Stimulated activated CD4-positive, alpha-beta T cell treated with anti-CD3 and anti-CD28 coated beads, Interleukin-15, amount 100 ng/mL, for 24 hours (primary cell): ENCODE results near the gene PRKCZ.

Source experiments
- DNase-seq: peaks from one replicate; pipeline ENCODE4 v3.0.0-alpha.2; 2020

Gene PRKCZ

DNA sequence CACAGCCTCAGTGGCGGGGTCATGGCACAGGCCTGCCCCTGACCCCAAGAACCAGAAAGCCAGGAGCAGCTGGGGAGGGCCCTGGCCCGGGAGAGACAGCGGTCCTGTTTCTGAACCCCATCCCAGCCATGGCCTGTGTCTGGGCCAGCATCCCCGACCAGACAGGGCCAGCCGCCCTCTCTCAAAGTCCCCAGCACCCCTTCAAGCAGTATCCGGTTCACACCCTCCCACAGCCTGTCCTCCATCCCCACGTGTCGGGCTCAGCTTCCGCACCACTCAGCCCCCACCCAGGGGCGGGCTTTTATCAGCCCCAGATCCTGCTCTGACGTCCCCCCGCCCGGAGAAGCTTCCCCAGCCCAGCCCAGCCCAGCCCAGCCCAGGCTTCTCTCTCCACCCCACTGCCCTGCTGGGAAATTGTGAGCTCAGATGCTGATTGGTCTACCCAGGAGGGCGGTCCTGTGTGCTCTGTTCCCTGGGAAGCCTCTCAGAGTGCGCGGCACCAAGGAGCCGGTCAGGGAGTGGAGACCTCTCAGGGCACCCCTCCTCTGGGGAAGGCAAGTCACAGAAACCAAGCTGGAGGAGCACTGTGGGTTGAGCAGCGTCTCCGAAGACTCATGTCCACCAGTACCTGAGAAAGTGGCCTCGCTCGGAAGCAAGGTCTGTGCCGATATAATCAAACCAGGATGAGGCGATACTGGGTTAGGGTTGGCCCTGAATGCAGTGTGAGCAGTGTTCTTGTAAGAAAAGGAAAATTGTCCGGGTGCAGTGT lies 149.0 kb downstream of the PRKCZ start:
- DNase-seq = peak; percentile 94

DNA sequence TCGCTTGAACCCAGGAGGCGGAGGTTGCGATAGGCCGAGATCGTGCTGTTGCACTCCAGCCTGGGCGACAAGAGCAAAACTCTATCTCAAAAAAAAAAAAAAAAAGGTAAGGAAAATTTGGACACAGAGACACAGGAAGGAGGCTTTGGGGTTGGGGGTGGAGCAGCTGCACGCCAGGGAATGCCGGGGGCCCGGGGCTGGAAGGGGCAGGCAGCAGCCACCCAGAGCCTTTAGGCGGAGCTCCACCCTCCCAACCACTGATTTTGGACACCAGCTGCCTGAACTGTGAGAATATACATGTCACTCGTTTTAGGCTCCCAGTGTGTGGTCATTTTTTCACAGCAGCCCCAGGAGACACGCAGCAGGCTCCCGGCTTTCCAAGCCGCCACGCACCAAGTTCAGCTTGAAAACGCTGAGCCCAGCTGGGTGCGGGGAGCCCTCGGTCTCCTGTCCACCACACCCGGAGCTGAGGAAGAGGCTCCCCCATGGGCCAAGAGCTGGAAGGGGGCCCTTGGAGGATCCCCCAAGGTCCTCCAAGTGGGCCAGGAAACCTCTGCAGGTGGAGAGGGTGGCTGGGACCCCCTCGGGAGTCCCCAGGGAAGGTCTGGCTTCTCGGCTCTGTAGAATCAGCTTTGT lies 150.2 kb downstream of the PRKCZ start:
- no peak for DNase-seq

DNA sequence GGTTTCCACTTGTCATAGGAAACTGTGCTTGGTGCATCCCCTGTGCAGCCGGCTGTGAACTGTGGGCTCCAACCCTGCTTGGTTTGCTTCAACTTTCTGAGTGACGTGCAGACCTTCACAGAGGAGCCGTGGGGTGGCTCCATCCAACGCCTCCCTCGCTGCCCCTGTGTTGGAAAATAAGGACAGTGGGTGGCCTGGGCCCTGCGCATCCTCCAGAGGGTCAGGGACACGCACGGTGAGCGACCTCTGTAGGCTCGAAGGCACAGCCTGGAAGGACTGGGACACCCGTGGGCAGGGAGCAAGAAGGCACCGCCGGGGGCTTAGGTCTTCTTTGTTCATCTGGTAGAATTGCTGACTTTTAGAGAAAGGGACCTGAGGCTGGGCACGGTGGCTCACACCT lies 150.9 kb downstream of the PRKCZ start:
- DNase-seq = no peak

DNA sequence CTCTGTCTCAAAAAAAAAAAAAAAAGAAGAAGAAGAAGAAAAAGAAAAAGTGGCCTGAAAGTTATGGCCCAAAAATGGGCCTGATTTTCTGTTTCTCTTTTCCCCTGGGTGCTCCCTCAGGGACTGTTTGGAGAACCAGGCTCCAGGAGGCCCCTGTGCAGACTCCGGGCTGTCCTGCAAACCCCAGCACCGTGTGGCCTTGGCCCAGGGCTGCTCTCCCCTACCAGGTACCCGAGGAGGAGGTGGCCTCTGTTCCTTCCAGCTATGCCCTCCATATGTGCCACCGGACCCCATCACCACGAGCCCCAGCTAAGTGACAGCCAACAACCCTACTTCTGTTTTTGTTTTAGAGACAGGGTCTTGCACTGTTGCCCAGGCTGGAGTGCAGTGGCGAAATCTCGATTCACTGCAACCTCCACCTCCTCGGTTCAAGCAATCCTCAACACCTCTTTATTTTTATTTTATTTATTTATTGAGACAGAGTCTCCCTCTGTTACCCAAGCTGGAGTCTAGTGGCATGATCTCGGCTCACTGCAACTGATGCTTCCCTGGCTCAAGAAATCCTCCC lies 151.9 kb downstream of the PRKCZ start:
- no peak for DNase-seq

DNA sequence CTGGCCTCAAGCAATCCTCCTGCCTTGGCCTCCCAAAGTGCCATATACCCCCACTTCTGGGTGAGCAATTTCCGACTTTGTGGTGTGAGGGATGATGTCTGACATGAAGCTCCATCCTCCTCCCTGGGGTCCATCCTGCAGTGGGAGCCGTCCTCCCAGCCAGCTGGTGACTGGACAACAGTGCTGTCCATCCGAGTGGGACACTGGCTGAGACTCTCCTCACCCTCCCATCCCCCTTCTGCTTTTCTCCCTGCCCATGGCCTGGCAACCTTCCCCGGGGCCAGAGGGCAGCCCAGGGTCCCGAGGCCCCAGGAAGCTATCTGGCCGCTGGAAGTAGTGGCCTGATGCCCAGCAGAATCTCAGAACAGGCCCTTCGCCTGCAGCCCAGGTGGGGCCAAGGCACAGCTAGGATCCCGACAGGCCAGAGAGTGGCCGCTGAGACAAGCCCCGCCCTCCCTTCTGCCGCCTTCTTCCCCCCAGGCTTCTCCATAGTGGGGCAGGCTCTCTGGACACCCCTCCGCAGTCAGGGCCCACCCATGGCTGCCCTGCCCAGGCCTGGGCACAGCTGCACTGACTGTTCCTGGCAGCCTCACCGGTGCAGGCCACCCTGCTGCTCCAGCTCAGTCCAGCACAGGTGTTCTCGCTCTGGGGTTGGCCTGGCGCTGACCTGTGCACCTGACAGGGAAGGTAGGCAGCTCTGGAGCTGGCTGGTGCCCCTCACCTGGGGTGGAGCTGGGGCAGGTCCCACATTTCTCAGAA lies 152.8 kb downstream of the PRKCZ start:
- no peak for DNase-seq

DNA sequence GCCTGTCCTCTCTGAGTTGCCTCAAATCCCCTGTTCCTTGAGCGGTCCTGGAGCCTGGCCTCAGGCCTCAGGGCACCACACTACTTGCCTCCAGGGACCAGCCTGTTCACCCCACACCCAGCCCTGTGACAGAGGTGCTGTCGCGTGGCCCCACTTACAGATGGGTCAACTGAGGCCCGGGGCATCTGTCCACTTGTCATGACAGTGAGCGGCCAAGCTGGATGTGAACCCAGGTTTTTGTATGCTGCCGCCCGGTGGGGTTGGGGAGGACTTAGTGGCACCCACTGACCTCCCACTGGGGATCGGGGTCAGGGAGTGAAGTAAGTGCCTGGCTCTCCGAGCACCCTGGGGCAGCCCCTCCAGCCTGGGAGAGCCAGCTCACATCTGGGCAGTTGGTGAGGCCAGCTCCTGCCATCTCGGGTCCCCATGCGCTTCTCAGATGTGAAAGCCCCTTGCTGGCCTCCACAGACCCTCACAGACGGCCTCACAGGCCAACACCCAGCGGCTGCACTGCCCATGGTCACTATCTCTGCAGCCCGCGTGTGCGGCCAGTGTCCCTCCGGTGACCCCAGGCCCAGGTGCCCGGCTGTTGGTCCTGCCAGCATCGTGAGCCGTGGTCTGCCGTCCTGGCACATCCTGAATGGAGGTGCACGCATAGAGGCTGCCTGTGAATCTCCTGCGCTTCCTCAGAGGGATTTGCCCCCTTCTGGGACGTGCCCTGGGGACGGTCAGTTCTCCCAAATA lies 153.6 kb downstream of the PRKCZ start:
- no peak for DNase-seq

DNA sequence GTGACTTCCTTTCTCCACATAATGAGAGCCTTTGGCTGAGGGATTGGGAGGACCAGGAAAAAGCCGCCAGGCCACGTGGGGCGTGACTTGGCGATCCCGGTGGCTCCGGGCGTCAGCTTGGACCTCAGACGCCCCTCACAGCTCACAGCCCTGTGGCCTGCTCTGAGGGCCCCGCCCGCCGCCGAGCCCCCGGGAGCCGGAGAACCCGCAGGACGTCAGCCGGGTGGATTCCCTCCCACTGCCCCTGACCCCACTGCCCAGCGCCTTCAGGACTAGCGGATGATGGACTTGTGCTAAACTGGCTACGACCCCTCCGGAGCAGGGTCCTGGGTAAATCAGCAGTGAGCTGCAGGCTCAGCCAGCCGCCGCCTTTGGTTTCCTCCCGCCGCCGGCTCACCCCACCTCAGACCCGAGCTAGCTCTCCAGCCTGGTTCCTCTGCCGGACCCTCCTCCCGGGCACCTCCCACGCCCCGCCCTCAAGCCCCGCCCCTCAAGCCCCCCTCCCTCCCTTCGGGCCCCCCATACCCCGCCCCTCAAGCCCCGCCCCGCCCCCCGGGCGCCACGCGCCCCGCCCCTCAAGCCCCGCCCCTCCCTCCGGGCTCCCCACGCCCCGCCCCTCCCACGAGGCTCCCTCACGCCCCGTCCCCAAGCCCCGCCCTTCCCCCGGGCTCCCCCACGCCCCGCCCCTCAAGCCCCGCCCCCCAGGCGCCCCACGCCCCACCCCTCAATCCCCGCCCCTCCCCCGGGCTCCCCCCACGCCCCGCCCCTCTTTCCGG lies 154.4 kb downstream of the PRKCZ start:
- DNase-seq = no peak

DNA sequence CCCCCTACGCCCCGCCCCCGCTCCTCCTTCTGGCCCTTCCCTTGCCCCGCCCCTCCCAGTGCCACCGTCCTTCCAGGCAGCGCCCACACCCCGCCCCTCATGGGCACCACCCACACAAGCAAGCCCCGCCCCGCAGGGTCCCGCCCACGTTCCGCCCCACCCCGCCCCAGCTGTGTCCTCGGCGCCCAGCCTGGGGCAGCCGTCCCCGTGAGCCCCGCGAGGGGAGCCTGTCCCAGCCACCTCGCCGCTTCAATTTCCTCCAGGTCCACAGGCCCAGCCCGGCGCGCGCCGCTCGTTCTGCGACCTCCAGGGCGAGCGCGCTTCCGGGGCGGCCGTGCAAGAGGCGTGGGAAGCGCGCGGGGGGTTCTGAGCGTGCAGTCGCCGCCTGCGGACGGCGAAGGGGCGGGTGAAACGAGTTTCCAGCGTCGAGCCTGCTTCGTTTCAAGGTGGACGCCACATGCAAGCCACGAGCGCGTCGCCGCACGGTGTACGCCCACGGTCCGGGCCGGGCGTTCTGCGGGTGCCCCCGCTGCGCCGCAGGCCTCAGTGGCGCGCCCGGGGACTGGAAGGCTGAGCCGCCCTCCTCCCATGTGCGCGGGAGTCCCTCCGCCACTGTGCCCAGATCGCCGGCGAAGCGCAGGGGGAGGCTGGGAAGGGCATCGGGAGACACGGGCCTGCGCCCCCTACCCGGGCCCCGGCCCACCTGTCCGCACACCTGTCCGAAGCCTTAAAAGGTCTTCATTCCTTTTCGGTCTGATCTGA lies 155.2 kb downstream of the PRKCZ start:
- DNase-seq = peak; percentile 94

DNA sequence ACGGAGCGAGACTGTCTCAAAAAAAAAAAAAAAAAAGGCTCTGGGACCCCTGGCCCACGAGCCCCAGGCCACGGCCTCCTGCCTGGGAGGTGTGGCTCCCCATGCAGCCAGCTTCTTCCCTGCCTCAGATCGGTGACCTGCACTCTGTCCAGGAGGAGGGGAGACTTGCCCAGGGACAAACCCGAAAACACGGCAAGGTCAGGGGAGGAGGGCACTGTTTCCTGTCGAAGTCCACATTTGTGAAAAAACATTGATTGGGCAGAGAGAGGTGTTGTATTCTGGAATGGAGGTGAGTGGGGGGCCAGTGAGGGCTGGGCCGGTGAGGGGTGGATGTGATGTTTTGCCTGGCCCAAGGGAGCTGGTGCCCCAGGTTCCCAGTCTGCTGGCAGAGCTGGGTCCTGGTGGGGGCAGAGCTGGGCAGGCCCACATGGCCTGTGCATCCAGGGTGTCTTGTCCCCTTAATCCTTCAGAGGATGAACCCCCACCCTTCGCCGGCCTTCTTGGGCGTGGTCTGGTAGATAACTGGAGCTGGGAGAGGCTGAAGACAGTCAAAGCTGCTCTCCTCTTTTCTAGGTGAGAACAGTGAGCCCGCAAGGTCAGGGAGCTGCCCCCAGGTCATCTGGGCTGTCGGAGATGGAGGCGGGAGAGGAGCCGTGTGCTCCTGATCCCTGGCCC lies 156.7 kb downstream of the PRKCZ start:
- DNase-seq = no peak

DNA sequence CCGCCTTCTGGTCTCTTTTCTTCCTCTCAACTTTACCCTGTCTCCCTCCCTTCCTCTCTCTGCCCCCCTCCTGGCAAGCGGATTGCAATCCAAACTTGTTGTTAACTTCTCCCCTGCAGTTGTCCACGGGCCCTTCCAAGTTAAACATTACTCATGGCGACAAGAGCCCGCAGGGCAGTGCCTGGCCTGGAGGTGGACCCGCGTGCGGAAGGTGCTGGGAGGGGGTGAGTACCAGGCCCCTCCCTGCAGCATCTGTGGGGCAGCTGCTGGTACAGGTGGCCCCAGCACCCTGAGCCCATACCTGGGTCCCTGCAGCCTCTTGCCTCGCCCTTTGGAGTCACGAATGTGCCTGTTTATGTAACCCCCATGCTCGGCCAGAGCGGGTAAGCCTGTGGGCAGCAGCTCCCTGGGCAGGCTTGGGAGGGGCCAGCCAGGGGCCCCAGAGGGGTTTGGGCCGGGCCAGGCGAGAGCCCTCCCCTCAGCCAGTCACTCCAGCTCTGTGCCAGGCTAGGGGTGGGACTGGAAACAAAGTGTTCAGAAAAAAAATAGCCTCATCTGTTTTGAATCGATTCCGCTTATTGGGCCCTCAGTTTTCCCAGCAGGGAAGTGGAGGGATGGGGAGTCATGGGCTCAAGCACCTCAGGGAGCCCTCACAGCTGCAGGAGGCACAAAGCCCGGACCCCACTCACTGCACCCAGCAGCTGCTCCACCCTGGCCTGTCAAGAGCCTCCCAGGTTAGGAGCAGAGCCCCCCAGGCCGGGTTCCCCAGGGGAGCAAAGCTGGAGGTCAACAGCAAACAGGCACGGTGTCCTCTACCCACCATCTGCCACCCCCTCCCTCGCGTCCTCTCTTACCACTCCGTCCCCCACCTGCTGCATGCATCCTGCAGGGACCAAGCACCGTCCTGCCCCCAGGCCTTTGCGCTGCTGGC lies 158.4 kb downstream of the PRKCZ start:
- no peak for DNase-seq

DNA sequence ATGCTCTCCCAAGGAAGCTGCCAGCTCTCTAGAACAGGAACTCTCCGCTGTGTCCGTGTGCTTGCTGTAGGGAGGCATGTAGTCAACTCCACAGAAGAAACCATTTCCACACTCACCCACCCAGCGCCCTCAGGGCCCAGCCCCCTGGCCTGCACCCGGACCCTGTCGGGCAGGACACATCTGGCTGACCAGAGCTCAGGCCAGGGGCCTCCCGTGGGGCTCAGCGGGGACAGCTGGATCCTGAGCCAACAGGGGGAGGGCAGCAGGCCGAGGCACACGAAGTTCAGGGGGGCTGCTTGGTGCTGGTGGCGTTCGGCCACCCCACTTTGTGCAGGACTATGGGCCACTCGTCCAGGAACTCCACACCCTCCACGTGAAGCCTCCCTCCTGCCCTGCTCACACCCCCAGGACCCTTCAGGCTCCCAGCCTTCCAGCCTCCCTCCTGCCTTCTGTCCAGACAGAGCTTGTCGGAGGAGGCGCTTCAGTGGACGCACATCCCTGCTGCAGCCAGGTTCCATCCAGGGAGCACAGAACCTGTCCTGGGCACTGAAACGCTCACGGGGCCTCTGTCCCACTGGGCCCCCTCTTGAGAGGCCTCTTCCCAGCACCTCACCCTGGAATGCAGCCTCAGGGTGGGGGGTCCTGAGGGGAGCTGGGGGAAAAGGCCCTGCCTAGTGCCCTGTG lies 159.3 kb downstream of the PRKCZ start:
- no peak for DNase-seq

DNA sequence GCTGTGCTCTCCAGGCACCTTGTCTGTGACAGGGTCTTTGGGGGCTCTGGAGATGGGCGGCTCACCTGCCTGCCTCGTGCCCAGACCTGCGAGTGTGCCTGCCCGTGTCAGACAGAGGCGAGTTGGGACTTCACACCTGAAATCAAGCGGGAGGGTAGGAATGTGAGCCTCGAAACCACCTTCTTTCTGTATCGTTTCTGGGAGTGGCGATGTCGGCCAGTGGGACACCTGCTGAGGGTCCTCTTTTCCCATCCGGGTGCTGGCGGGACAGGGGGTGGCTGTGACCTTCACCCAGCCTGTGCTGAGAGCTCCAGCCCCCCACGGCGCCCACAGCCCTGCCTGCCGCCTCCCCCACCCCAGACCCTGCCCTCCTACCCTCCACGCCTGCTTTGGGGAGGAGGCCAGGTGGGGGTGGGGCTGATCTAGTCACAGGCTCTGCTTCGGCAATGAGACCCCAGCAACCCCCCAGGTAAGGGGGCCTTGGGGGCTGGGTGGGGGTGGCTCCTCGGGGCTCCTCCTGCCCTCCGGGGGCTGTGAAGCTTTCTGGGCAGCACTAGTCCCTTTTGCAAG lies 160.0 kb downstream of the PRKCZ start:
- no peak for DNase-seq

DNA sequence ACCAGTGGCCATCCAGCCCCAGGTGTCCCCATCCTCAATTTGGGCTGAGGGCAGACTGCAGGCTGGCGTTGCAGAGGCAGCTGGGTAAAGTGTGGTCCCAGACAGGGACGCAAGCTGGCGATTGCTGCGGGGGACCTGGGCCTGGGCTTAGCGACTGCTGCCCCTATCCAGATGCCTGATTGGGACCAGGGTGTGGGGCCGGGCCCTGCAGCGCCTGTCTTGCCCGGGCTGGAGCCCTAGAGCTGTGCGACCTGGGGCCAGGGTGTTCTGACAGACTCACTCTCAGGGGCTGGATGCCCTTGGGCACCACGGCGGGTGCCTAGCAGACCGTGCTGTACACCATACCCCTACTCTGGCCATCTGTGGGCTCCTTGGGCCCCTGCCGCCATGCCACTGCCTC lies 160.6 kb downstream of the PRKCZ start:
- DNase-seq = no peak

DNA sequence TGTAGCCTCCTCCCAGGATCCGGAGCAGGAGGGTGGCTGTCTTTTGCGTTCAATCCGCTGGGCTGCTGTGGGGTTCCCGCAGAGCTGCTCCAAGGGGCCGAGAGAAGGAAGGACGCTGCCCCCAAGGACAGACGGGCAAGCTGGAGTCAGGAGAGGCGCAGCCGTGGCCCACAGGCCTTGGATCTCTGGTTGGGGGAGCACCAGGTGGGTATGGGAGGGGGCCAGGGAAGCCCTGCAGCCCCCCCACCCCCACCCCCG lies 162.0 kb downstream of the PRKCZ start:
- DNase-seq = no peak

DNA sequence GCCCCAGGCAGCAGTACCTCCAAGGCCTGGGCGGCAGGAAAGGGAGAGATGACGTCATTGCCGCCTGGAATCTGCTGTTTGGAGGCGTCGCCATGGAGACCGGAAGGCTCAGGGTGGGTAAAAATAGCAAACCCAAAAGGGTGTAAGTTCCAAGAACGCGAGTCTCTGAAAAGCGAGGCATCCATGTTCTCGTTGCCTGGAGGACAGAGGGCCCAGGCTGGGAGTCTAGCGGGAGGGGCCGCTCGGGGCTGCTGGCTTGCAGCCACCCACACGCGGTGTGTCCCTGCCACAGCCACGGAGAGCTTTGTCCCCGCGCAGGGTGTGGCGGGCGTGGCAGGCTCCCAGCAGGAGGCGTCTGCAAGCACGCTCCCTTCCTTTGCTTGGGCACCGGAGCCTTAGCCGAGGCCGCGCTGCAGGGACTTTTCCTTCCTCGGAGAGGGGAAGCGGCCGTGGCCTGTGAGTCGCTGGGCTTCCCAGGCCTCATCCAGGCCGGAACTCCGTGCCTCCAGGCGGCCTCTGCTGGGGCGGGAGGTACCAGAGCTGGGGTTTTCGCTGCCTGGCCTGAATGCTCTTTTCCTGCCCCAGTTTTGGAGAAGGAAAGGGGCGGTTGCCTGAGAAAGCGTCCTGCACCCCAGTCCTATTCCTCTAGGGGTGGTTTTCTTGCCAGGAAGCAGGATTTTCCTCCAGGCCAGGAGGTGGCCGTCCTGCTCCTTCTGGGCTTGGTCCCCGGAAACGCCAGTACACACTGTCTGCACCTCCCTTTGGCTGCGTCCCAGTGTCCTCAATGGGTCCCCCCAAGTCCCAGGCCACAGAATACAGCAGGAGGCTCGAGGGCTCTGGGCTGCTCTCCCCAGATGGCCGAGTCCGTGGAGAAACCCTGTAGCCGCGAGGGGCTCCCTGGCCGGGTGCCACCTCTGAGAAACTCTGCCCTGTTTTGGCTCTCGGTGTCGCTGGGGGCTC lies 162.6 kb downstream of the PRKCZ start:
- peak; percentile 69 for DNase-seq

DNA sequence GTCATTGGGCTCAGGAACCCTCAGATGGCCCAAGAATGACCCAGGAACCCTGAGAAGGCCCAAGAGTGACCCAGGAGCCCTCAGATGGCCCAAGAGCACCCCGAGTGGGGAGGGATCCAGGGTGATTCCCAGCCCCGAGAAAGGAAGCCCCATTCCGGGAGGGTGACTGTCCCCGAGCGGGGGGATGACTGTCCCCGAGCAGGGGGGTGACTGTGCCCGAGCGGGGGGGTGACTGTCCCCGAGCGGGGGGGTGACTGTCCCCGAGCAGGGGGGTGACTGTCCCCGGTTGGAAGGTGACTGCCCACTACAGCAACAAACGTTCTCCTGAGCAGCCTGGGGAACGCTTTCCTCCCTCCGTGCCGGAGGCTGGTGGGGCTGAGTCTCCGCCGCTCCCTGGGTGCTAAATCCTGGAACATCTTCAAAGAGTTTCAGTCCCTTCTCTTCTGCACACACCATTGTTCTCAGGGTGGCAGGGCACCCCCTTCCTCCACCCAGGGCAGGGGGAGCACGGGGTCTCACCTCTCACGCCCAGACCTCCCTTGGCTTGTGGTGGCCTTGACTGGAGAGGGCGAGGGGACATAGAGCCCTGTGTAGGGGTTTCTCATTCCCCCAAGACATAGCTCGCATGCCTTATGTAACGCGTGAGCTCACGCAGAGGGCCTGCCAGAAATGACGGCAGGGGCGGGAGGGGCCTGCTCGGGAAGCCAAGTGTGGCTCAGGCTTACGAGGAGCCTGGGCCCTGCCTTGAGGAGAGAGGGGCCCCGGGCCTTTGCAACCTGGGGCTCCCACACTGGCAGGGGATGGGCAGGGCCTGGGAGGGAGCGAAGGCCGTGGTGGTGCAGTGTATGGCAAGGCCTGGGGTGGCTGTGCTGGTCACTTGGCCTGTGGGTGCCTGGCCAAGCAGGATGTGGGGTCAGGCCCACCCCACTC lies 163.6 kb downstream of the PRKCZ start:
- DNase-seq = no peak
